ENCODE measurements around the gene MAPKAPK3. TPM values are rescaled to one million over a fixed set of nuclear protein-coding genes. Genes with fewer than 3 reads are reported as not detected.

The MAPKAPK3 gene
- total RNA-seq, 1 donor from 2014 or later: 412 TPM

DNA sequence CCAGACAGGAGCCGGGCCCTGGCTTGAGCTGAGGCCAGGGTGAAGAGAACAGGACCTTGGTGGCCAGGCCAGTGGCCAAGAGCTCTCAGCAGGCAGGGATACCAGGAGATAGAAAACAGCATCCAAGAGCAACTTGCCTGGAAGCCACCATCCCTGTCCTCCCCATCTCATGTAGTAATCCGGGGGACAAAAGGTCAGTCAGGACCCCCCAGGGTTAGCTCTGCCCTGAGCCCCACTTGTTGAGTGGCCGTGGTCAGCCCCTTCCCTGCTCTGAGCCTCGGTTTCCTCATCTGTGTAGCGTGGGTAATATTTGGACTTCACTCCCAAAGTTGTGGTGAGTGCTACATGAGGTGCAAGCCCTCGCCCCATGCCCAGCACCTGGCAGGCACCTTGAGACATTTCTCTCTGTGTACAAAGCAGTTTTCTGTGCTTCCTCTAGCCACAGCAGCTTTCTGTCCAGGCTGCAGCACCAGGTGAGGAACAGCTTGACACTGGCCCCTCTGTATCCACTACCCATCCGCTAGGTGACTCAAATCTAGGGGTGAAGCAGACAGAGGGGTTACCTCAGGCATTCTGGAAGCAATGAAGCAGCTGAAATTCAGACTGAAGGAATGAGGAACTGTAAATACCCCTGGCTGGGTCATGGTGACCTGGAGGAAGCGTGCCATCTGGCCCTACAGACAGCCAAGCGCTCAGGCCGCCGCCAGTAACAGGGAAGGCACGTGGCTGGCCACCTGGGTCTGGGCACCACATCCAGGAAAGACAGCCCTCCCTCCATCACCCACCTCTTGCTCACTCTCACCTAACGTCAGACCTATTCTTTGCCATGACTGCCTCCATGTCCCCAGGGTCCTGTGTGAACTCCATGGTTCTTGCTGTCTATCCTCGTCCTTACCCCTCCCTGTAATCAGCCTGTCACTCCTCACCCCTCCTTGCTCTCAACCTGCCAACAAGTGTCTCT is 12.0 kb upstream of the MAPKAPK3 start:
- intact Hi-C loops (cut with DNase I): no loop called here
- ATAC-seq: peak; percentile 24
- peak; percentile 87 for DNase-seq (ENCODE audit: missing footprints)

DNA sequence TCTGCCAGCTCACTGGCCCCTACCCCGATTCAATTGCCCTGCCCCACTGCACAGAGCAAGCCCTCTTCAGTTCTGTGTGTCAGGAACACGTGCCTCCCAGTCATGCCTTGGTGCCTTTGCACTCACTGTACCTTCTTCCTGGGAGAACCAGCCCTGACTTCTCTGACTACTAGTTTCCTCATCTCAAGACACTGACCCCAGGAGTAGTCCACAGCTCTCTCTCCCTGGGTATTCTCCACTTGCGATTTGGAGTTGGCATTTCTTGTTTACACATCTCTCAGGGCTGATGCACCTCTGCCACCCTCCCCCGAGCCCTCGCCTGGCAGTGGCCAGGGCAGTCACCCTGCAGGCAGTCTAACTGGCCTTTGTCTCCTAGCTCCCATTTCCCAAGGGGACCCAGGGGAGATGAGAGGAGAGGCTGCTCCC is 11.0 kb upstream of the MAPKAPK3 start:
- ATAC-seq (no peak), DNase-seq (ENCODE audit: missing footprints) (no peak)
- intact Hi-C loops (cut with DNase I): no loop called here

DNA sequence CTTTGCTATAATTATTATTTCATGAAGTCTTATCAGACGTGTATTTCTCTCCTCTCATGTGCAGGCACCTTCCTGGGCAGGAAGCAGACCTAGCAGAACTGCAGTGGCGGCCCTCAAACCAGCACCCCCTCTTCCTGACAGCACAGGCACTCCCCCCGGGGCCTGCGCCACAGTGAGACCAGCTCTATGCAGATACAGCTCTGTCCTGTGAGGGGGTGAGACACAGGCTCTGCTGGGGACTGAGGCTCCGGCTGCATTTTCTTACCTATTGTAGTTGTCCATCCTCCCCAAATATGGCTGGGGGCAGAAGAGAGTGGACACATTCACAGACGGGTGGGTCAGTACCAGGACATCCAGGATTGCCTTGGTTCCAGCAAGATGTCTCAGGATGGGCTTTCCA is 10.4 kb upstream of the MAPKAPK3 start:
- DNase-seq (ENCODE audit: missing footprints) (no peak), ATAC-seq (no peak)
- intact Hi-C loops (cut with DNase I): no loop called here

DNA sequence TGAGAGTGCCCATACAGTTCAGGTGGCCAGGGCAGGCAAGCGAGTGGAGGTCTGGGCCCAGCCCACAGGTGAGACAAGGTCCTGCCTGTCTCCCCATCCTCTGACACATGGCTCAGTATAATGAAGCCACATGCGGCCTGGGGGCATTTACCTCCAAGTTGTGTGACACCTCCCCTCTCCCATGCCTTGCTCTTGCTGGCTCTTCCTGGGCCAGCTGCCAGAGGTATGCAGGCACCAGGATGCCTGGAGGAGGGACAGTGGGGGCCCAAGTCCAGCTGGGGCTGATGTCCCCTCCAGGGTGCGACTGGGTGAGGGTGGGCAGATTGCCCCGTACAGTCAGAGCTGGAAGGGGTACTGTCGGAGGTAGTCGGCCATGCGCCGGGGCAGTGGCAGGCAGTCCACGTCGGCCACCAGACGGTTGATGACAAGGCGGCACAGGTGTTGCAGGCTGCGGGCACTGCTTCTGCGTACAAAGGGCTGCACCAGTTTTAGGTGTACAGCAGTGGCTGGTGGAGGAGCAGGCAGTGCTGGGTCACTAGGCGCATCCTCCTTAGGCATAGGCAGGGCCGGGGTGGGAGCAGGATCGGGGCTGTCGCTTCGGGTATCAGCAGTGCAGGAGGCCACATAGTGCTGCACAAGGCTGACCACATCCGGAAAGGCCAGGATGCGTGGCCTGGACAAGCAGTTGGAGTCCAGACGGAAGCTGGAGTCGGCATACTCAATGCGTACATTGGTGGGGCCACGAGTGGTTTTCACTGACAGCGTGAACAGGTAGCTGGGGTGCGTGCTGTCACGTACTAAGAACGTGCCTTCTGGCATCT is 9.5 kb upstream of the MAPKAPK3 start:
- peak; percentile 67 for DNase-seq (ENCODE audit: missing footprints)
- ATAC-seq: no peak
- intact Hi-C loops (cut with DNase I): no loop called here

DNA sequence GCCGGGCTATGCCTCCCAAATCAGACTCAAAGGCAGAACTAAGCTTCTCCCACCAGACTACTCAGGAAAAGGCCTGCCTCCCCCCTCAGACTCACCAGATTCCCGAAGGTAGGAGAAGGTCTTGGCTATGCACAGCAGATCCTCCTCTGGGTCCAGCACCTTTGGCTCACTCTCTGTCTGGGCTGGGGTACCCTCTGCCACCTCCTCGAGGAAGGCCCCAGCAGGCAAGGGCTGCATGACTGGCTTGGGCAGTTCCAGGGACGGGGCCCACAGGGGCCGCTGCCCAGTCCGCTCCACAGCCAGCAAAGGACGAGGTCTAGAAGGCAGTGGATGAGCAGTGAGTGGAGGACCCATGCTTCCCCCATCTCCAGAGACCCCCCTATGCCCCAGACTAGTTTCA is 8.7 kb upstream of the MAPKAPK3 start:
- intact Hi-C loops (cut with DNase I): no loop called here
- ATAC-seq (no peak), DNase-seq (ENCODE audit: missing footprints) (no peak)

DNA sequence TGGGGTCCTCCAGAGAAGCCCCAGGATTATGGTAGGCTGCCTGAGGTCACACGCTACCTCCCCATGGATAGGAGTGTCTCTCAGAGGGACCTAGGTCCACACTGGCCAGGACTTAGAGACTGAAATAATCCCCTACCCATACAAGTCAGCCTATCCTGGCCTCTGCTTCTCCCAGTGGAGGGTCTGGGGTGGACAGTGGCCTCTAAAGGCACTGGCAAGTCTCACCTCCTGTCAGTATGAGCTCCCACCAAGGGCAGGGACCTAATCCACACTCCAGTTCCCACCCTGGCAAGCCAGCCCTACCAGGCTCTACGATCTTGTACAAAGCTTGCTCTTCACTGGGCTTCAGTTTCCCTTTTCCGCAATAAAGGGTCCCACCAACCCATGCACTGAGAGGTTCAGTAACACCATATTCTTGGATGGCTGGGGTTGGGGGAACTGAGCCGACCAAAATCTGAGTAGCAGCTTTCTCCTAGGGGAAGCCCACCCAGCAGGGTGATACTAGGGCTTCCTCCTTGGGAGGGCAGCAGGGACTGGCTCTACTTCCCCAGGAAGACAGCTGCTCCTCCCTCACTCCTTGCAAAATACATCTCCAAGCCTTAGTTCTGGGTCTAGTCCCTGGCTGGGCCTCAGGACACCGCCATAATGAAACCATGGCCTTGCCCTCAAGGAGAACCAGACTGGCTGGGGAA is 7.7 kb upstream of the MAPKAPK3 start:
- DNase-seq (ENCODE audit: missing footprints) (no peak), ATAC-seq (no peak)
- intact Hi-C loops (cut with DNase I): no loop called here

DNA sequence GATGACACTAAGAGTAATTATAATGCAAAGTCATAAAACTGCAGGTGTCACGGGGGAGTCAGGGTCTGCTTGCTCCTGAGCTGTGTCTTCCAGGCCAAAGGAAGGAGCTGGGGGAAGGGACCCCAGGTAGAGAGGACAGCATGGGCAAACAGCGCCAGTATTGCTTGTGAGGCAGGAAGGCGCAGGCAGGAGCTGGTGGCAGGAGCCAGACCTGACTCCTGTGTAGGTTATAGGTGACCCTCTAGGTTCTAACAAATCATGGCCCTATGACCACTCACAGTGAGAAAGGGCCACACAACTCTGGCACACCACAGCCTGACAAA is 7.2 kb upstream of the MAPKAPK3 start:
- DNase-seq (ENCODE audit: missing footprints) (no peak), ATAC-seq (no peak)
- intact Hi-C loops (cut with DNase I): loop anchor here (5.0 kb wide), 2 partner anchors 172 to 262 kb away; partner anchors contain the start of gene ZMYND10

DNA sequence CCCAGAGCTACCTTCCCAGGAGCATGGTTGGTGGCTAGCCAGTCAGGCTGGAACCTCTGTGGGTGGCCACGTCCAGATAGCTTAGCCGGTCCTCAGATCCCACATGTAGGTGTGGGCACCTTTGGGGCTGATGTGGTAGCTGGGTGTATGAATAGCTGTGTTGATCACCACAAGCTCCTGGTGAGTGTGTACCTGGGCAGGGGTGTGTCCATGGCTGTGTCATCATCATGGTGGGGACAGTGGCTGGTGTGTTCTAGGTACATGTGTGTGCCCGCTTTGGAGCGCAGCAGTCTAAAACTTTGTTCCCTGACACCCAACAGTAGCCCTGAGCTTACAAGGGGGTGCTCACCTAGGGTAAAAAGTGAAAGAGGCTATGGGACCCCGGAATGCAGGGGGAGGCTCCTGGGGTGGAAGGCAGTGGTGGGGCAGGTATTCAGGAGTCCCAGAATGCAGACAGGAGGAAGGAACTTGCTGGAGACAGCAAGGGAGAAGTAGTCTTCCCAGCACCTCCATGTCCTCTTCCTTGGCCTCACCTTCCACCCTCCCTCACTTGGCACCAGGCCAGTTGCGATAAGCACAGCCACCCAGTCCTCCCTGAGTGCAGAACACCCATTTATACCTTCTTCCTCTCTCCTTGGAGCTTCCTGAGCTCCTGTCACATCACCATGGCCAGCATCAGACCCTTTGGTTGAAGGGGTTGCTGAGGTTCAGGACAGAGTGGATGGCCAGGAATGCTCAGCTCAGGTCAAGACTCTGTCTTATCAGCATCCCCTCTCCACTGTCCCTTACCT is 6.6 kb upstream of the MAPKAPK3 start:
- intact Hi-C loops (cut with DNase I): loop anchor here (5.0 kb wide), 2 partner anchors 173 to 263 kb away; partner anchors contain the start of gene ZMYND10
- peak; percentile 55 for DNase-seq (ENCODE audit: missing footprints)
- no peak for ATAC-seq

DNA sequence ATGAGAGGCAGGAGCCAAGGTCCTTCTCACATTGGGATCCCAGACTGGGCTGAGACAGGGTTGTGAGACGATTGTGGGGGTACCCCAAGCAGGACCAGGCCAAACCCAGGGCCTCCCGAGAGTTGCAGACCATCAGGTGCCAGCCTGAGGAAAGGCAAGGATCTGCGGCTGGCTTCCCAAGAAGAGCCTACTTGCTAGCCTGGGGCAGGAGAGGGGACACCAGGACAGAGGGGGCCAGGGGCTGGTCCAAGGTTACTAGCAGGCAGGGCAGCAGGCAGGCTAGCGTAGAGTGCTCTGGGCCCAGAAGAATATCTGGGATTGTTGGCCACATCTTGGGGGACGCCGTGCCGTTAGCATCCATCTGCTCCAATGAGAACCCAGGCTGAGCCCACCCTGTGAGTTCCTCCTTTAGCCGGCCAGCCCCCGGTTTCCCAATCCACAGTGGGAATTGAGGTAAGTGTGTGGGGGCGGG is 5.9 kb upstream of the MAPKAPK3 start:
- ATAC-seq (no peak), DNase-seq (ENCODE audit: missing footprints) (no peak)
- intact Hi-C loops (cut with DNase I): loop anchor here (5.0 kb wide), 2 partner anchors 174 to 264 kb away; partner anchors contain the start of gene ZMYND10

DNA sequence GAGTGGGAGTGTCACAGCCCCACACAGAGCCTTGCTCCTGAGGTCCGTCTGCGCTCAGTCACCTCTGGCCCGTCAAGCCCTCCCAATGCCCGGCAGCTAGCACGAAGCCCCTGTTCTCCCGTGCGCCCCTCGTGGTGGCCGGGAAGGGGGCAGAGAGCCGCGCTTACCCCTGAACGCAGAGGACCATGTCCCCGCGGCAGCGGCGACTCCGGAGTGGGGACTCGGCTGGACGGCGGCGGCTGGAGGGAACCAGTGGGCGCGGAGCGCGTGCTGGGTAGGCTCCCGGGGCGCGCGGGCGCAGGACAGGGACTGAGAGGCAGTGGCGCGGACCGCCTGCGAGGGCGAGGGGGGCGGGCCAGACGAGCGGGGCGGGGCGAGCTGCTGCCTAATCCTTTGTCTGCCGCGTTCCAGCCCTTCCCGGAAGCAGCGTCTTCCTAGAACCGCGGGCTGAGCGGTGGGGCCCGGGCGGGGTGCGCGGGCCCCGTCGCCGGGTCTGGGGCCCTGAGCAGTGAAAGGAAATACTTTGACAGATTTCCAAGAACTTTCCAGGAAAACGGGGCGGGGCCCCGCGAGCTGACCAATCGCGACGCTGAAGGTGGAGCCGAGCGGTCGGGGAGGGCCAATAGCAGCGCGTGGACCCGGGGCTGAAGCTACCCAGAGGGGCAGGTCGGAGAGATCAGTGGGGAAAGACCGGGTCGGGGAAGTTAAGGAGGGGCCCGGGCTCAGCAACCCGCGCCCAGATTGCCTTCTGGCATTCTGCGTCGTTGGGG is 5.3 kb upstream of the MAPKAPK3 start, which contains the start of gene CISH:
Gene CISH (minus strand): TSS at position 311 of the 770 bp plus-strand sequence. CDS start 124 bp downstream, at position 187.
- intact Hi-C loops (cut with DNase I): loop anchor here (1.0 to 5.0 kb wide), 3 partner anchors 39 to 264 kb away; partner anchors contain the start of gene ZMYND10
- peak; percentile 98 for DNase-seq (ENCODE audit: missing footprints)
- ATAC-seq: peak; percentile 87

DNA sequence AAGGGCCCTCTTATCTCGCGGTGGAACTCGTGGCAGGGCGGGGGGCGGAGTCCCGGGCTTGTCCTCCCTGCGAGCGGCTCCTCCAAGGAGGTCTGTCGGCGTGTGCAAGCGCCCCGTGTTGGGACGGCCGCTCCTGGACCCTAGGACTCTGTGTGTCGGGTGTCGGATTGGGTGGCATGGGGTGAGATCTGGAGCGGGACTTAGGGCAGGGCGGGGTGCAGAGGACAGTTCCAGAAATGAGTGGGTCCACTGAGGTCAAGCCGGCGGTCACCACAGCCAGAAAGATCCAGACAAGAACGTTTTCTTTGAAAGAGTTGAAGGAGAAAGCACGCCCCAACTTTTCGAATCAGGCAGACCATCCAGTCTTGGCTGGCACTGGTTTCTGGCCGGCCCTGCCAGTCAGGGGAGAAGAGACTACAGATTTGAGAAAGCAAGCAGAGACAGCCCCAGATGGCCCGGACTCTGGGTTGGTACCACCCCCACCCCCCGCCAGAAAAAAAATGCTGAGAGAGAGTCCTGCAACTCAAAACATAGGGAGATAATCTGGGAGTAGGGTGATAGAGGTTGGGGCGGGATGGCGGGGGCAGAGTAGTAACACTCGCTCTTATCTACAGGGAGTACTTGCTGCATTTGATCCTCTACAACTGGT is 4.6 kb upstream of the MAPKAPK3 start:
- no peak for DNase-seq (ENCODE audit: missing footprints)
- intact Hi-C loops (cut with DNase I): loop anchor here (1.0 to 5.0 kb wide), 3 partner anchors 40 to 265 kb away; partner anchors contain the start of gene ZMYND10
- no peak for ATAC-seq

DNA sequence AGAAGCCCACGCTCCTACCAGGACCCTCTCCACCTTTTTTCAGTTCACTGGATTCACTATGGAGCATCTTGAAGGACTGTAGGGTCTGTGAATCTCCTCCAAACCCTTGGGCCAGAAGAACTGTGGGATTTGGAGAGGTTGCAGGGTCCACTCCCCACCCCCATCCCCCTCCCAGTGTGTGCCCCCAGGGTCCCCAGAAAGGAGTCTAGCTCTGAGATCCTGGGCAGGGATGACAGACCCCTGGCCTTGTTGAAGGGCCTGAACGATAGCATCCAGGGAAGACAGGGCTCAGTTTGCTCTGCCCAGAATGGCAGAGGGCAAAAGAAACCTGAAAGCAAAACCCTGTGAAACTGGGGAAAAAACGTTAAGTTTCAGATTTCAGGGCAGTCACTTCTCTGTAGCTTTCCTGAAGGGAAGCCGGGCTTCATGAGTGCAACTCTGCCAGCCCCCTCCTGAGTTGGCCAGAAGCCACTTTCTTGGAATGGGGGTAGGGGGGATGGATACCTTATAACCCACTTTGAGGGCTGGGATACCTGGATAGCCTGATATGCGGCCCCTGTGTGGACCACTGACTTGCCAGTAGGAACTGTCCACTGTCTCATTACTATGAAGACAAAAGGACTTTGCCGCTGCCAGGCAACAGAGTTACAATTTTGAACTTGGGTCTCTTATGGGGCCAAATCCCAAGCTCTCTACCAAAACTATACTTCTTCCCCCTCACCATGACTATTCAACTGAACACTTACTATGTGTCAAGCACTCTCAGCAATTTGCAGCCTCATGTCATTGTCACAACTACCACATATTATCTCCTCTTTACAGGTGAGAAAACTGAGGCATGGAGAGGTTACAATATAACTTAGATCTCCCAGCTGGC is 3.7 kb upstream of the MAPKAPK3 start:
- ATAC-seq: no peak
- DNase-seq (ENCODE audit: missing footprints): no peak
- intact Hi-C loops (cut with DNase I): loop anchor here (1.0 to 5.0 kb wide), 3 partner anchors 41 to 266 kb away; partner anchors contain the start of gene ZMYND10

DNA sequence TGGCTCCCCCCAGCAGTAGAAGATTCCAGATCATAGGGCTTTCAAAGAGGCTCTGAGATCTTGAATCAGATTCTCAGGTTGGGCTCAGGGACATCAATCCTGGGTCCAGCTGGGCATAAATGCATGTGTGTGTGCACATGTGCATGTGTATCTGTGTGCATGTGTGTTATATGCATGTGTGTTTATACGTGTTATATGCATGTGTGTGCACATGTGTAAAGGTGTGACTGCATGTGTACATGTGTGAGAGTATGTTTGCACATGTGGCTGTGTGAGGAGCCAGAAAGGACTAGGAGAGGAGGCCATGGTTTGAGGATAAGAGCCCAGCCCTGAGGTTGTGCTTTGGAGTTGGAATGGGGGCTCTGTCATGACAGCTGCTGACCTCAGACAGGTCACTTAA is 1.8 kb upstream of the MAPKAPK3 start:
- intact Hi-C loops (cut with DNase I): loop anchor here (5.0 kb wide), 2 partner anchors 757 to 777 kb away; partner anchors contain the start of gene RBM15B
- ATAC-seq (no peak), DNase-seq (ENCODE audit: missing footprints) (no peak)

DNA sequence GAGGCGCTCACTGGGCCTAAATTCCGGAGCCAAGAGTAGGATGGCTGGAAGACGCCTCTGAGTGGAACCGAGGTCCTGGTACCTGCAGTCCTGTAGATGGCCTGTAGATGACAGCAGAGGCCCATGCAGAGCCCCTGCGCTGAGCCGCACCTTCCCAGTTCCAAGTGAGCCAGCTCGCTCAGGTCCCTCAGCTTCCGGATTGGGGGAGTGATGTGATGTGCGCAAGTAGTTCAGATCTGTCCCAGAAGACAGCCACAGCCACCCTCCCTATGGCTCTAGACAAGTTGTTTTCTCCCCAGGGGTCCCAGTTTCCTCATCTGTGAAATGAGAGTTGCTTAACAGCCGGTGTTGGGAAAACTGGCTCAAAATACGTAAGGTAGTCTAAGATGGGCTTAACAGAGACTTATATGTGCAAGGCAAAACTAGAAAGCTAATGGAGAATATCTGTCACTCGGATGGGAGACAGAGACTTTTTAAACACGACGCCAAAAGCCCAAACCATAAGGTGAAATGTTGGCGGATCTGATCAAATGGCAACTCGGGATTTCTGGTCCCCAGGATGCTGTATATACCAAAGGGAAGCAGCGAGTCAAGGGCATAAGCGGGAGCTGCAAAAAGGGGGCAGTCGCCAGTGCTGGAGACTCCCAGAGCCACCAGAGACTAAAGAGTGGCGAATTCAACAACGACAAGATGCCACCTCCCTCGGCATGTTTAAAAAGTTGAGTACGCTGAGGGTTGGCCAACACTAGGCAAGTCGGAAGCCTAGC is 765 bp upstream of the MAPKAPK3 start:
- ATAC-seq: peak; percentile 45
- DNase-seq (ENCODE audit: missing footprints): peak; percentile 92
- intact Hi-C loops (cut with DNase I): loop anchor here (1.0 to 5.0 kb wide), 3 partner anchors 36 to 776 kb away; partner anchors contain the start of gene RBM15B

DNA sequence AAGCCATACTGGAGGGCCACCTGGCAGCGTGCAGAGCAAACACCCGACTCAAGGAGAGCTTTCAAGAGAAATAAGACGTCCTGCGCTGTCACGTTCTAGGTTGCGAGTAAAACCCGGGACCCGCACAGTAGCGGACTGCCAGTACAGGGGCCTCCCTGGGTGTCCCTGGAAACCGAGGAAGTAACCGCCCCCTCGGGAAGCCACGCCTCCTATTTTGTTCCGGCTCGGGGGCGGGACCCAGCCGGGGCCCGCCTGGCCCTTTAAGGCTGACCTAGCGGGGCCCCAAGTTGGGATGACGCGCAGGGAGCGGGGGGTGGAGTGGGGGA is 218 bp upstream of the MAPKAPK3 start:
- ATAC-seq (peak; percentile 73), DNase-seq (ENCODE audit: missing footprints) (peak; percentile 96)
- intact Hi-C loops (cut with DNase I): loop anchor here (1.0 to 5.0 kb wide), 3 partner anchors 36 to 776 kb away; partner anchors contain the start of gene RBM15B
